Measurements from ENCODE around the gene EDEM1.

EDEM1 gene

DNA sequence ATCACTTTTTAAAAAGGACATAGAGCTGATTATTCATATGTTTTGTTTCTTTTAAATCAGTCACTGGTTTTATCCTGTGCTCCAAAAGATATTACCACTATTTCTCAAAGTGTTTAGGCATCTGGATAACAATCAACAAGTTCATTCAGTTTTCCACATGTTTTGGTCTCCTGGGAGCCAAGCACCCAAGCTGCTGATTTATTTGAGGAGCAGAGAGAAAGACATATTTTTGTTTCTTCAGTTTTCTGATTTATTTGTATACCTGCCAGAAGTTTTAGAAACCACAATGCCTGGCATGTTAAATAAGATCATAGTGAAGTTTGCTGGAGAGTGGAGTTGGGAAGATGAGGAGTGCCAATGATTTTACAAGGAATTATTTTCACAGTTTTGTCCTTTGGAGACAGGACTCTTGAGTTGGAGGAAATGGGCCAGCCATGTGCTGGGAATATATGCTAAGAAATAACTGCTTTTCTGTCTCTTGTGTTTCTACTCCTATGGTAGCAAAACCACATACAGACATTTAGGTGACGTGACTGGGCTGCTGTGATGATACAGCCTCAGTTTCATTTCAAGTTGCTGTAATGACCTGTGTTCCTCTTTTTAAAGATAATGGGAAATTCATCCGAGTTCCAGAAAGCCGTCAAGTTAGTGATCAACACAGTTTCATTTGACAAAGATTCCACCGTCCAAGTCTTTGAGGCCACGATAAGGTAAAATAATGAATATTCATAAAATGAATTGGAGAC is 11.7 kb downstream of the EDEM1 start:
- H3K36me3 Mint-ChIP-seq (ENCODE audit: low read depth) = peaks cover 87% of the 10 kb centered on the region
- H3K9me3 Mint-ChIP-seq = no peaks in the 10 kb centered on the region
- no peak for ATAC-seq
- H3K27me3 Mint-ChIP-seq = no peaks in the 10 kb centered on the region
- DNase-seq = no peak
- peak overlapping the region; percentile 74 for H3K4me3 Mint-ChIP-seq
- peak overlapping the region; percentile 96 for H3K27ac Mint-ChIP-seq
- H3K4me1 Mint-ChIP-seq = peaks cover 86% of the 10 kb centered on the region

DNA sequence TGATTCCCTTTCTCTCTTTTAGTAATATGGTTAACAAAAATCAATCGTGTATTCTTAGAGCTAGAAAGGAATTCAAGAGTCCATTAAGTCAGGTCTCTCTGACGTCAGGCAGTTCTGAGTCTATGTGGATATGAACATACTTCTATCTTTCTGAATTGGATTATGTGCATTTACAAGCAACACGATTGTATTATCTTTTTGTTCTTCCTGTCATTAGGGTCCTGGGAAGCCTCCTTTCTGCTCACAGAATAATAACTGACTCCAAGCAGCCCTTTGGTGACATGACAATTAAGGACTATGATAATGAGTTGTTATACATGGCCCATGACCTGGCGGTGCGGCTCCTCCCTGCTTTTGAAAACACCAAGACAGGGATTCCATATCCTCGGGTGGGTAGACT is 14.0 kb downstream of the EDEM1 start:
- H3K27me3 Mint-ChIP-seq = no peaks in the 10 kb centered on the region
- no peaks in the 10 kb centered on the region for H3K9me3 Mint-ChIP-seq
- peaks cover 83% of the 10 kb centered on the region for H3K4me1 Mint-ChIP-seq
- ATAC-seq = no peak
- H3K4me3 Mint-ChIP-seq = no peak overlapping the region
- peak overlapping the region; percentile 64 for H3K27ac Mint-ChIP-seq
- no peak for DNase-seq
- peaks cover 86% of the 10 kb centered on the region for H3K36me3 Mint-ChIP-seq (ENCODE audit: low read depth)

DNA sequence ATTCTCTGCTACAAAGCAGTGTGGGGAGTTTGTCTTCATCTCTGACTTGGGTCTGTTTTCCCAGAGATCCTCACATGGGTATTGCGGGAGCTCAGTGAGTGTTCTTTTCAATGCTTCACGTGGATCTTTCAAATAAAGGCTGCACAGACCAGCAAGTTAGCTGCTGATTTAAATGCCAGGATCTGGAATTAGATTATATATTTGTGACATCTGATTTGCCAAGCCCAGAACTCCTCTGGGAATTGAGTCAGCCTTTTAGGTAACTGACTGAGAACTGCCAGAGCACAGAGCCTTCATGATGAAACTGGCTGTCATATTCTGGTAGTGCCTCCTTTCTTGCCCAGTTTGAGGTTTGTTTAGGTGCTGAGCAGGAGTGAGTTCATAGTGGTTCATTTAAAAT is 14.7 kb downstream of the EDEM1 start:
- Mint-ChIP-seq H3K4me1 (peaks cover 76% of the 10 kb centered on the region), H3K36me3 (ENCODE audit: low read depth) (peaks cover 86% of the 10 kb centered on the region), H3K4me3 (no peak overlapping the region), H3K27me3 (no peaks in the 10 kb centered on the region), H3K27ac (peak overlapping the region; percentile 64), H3K9me3 (no peaks in the 10 kb centered on the region)
- DNase-seq (no peak), ATAC-seq (no peak)

DNA sequence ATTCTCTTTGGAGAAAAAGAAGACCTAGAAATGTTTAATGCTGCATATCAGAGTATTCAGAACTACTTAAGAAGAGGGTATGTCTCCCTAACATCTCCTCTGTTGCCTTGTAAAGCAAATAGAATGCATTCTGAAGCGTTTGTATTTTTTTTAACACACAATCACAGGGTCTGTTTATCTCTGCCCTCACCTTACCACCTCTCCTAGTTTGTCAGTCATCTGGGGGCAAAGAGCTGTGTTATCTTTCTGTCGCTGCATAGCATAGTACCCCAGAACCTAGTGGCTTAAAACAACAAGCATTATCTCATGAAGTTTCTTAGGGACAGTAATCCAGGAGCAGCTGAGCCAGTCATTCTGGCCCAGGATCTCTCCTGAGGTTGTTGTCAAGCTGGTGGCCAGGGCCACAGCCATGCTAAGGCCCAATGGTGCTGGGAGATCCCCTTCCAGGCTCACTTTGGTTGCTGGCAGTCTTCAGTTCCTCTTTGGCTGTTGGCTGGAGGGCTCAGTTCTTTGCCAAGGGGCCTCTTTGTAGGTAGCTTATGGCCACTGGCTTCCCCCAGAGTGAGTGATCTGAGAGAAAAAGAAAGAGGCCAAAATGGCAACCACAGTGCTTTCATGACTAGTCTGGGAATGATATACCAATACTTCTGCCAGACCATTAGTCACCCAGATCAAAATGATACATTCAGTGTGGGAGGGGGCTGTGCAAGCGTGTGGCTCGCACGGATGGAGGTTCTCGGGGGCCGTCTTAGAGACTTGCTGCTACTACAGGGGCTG is 17.8 kb downstream of the EDEM1 start:
- H3K4me1 Mint-ChIP-seq = peaks cover 45% of the 10 kb centered on the region
- H3K27me3 Mint-ChIP-seq = no peaks in the 10 kb centered on the region
- H3K36me3 Mint-ChIP-seq (ENCODE audit: low read depth) = peaks cover 85% of the 10 kb centered on the region
- ATAC-seq (peak; percentile 95), DNase-seq (peak; percentile 44)
- H3K4me3 Mint-ChIP-seq = peak overlapping the region; percentile 26
- H3K27ac Mint-ChIP-seq = peak overlapping the region; percentile 84
- no peaks in the 10 kb centered on the region for H3K9me3 Mint-ChIP-seq

DNA sequence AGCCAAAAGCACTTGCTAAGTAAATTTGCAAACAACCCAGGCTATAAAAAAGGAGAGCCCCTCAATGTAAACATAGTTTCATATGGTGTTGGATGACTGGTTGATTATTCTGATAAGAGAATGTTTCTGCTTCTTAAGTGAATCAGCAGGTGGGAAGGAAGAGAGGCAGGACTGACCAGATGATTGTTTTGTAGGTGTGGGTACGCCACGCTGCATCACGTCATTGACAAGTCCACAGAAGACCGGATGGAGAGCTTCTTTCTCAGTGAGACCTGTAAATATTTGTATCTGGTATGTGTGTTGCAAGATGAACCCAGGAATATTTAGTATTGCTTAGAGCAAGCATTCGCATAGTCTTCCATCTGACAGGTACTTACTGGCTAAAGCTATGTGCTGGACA is 23.4 kb downstream of the EDEM1 start:
- Mint-ChIP-seq H3K4me1 (peaks cover 6% of the 10 kb centered on the region), H3K4me3 (no peak overlapping the region), H3K27ac (no peak overlapping the region)

DNA sequence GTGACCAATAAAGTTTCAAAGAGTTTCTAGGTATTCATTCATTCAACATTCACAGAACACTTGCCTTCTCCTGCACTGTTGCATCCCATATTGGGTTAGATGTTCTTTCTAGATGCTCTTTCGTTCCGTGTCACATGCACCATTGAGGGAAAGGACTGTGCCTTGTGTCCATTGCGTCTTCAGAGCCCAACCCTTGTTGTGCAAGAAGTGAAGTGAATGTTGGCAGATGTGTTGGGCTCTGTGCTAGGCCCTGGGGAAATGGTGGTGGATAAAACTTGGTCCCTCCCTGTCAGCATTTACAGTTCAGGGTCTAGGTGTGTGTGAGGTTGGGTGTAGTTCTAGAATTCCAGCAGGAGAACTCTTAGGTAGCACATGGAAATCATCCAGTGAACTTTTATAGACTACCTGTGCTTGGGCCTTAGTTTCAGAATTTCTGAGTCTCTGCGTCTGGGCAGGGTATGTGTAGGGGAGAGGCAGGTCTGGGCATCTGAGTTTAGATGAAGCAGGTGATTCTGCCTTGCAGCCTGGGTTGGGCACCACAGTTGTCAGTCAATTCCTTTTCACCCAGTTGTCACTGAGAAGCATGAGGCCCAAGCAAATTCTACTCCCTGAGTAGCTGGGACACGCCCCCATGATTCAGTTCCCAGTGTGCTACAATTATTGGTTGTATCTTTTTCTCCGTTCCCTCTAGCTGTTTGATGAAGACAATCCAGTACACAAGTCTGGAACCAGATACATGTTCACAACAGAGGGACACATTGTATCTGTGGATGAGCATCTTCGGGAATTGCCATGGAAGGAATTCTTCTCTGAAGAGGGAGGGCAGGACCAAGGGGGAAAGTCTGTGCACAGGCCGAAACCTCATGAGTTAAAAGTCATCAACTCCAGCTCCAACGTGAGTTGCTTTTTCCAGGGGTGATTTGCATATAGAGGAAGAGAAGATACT is 25.4 kb downstream of the EDEM1 start:
- peak overlapping the region; percentile 73 for H3K27ac Mint-ChIP-seq
- peaks cover 90% of the 10 kb centered on the region for H3K36me3 Mint-ChIP-seq (ENCODE audit: low read depth)
- peaks cover 3% of the 10 kb centered on the region for H3K4me1 Mint-ChIP-seq
- no peak overlapping the region for H3K4me3 Mint-ChIP-seq
- no peak for DNase-seq
- peak; percentile 34 for ATAC-seq
- H3K9me3 Mint-ChIP-seq = no peaks in the 10 kb centered on the region
- no peaks in the 10 kb centered on the region for H3K27me3 Mint-ChIP-seq

More for the DNA sequence above, 23.4 kb downstream of the EDEM1 start:
- ATAC-seq = no peak
- Mint-ChIP-seq H3K36me3 (ENCODE audit: low read depth) (peaks cover 93% of the 10 kb centered on the region), H3K9me3 (no peaks in the 10 kb centered on the region), H3K27me3 (no peaks in the 10 kb centered on the region)
- no peak for DNase-seq

DNA sequence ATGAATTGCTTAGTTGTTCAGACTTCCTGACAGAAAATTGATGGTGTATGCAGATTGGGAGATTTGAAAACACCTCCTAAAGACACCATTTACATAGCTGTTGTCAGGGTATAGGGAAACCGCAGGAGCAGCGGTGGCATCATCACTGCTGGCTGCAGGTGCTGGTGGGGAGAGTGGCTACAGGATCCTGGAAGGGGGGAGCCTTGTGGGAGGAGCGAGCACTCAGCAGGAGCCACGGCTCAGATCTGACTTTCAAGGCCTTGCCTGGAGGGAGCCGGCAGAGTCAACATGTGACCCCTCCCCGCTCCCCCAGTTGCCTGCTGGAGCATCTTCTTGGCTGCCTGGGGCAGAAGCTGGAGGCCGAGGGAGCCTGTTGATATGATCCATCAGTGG is 26.1 kb downstream of the EDEM1 start:
- ATAC-seq = no peak

DNA sequence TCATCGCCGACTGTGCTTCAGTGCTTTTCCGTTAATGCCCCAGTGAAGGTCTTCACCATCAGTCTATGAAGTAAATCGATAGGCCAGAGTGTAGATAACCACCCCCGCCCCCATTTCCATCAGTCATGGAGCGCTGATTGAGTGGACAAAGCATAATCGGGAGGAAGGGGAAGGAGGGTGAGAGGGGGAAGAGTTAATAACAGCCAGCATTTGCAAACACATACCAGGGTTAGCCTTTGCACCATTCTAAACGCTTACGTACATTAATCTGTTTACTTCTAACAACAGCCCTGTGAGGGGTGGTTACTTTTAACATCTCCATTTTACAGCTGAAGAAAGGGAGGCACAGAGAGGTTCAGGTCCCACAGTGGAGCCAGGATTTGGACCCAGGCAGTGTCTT is 26.8 kb downstream of the EDEM1 start:
- Mint-ChIP-seq H3K4me3 (no peak overlapping the region), H3K9me3 (no peaks in the 10 kb centered on the region), H3K27ac (peak overlapping the region; percentile 73), H3K4me1 (peaks cover 3% of the 10 kb centered on the region), H3K36me3 (ENCODE audit: low read depth) (peaks cover 84% of the 10 kb centered on the region), H3K27me3 (no peaks in the 10 kb centered on the region)
- DNase-seq = no peak
- ATAC-seq = no peak

More for the DNA sequence above, 26.1 kb downstream of the EDEM1 start:
- H3K9me3 Mint-ChIP-seq = no peaks in the 10 kb centered on the region
- peaks cover 86% of the 10 kb centered on the region for H3K36me3 Mint-ChIP-seq (ENCODE audit: low read depth)
- H3K27me3 Mint-ChIP-seq = no peaks in the 10 kb centered on the region
- H3K4me1 Mint-ChIP-seq = peaks cover 3% of the 10 kb centered on the region
- H3K27ac Mint-ChIP-seq = peak overlapping the region; percentile 73
- H3K4me3 Mint-ChIP-seq = no peak overlapping the region
- no peak for DNase-seq

DNA sequence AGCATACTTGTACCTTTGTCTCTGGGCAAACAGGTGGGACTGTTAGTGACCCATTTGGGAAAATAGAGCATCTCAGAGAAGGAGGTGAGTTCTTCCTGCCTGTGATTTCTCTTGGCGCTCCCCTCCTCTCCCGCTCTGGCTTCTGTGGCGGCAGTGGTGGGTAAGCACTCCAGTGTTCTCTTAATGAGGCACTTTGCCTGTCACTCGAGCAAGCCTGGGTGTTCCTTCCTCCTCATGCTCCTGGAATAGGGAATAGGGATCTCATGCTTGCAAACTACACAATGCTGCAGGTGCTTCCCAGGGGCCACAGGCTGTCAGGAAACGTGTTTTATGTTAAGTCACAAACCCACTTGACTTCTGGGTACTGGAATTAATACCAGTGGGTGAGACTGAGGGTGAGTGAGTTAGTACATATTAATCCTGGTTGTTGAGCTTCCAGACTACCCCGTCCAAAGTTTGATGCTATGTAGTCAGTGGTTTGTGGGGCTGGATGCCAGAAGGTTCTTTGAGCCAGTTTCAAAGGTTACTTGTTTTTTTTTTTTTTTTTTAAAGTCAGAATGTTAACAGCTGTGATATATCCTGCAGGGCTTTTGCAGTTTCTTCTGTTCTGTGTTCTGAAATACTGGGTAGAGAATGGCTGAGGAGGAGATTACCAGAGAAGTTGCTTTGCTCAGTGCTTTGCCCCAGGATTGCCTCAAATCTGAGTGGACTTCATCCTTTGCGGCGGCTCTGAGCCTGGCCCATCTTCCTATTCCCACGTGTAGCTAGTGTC is 30.5 kb downstream of the EDEM1 start:
- Mint-ChIP-seq H3K4me3 (no peak overlapping the region), H3K9me3 (no peaks in the 10 kb centered on the region), H3K4me1 (peaks cover 10% of the 10 kb centered on the region), H3K36me3 (ENCODE audit: low read depth) (peaks cover 55% of the 10 kb centered on the region), H3K27ac (peak overlapping the region; percentile 42), H3K27me3 (no peaks in the 10 kb centered on the region)
- ATAC-seq (no peak), DNase-seq (no peak)

DNA sequence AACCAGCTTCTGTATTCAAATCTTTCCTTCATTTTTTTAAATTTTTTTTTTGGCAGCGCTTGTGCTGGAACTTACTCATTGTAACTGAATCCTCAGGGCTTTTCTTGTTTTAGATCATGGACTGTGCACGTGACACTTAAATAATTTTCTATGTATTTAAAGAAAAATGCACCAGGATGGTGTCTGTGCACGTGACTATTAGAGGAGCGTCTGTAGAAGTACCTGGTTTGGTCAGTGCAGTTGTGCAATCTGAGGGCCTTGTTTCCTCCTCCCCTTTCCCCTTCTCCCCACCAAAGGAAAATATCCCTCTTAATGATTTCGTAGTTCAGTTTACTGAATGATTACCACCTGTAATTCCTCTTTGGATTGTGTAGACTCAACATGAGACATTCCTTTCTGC is 31.3 kb downstream of the EDEM1 start:
- H3K9me3 Mint-ChIP-seq = no peaks in the 10 kb centered on the region

DNA sequence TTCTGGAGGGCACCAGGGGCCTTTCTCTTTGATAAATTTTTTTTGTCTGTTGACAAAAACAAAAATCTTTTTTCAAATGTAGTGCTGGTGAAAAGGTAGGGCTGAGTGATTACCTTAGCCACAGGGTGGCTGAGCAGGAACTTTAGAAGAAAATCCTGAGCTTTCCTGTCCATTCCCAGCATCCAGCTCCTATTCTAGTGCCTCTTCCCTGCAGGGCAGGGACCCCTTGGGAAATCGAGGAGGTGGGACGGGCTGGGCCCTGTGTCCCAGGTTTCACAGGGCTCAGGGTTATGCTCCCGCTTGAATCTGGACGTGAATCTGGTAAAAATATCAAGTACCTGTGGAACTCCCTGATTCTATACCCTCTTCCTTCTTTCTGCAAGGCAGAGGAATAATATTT is 31.7 kb downstream of the EDEM1 start:
- Mint-ChIP-seq H3K27me3 (no peaks in the 10 kb centered on the region), H3K9me3 (no peaks in the 10 kb centered on the region), H3K4me3 (no peak overlapping the region), H3K27ac (peak overlapping the region; percentile 2), H3K4me1 (peaks cover 9% of the 10 kb centered on the region), H3K36me3 (ENCODE audit: low read depth) (peaks cover 43% of the 10 kb centered on the region)
- ATAC-seq = no peak
- DNase-seq = no peak

More for the DNA sequence above, 31.3 kb downstream of the EDEM1 start:
- Mint-ChIP-seq H3K36me3 (ENCODE audit: low read depth) (peaks cover 47% of the 10 kb centered on the region), H3K27me3 (no peaks in the 10 kb centered on the region), H3K4me1 (peaks cover 9% of the 10 kb centered on the region), H3K27ac (peak overlapping the region; percentile 2), H3K4me3 (no peak overlapping the region)
- no peak for ATAC-seq
- no peak for DNase-seq

DNA sequence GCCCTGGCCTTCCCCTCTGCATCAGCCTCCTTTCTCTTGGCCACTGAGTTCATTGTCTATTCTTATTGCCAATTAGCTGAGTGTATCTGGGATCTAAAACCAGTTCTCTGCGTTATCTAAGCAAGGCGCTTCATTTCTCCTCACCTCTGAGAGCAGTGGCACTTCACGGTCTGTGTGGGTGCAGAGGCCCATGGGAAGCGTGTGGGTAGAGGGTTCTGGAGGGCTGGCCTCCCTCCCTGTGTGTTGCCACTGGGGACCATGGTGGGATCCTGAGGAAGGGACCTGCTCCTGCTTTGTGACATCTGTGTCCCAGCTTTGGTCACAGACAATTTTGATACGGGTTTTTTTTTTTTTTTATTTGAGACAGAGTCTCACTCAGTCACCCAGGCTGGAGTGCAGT is 32.7 kb downstream of the EDEM1 start:
- DNase-seq (no peak), ATAC-seq (peak; percentile 44)
- peaks cover 9% of the 10 kb centered on the region for H3K4me1 Mint-ChIP-seq
- no peaks in the 10 kb centered on the region for H3K9me3 Mint-ChIP-seq
- peak overlapping the region; percentile 1 for H3K27ac Mint-ChIP-seq
- H3K4me3 Mint-ChIP-seq = no peak overlapping the region
- H3K36me3 Mint-ChIP-seq (ENCODE audit: low read depth) = peaks cover 33% of the 10 kb centered on the region
- no peaks in the 10 kb centered on the region for H3K27me3 Mint-ChIP-seq

DNA sequence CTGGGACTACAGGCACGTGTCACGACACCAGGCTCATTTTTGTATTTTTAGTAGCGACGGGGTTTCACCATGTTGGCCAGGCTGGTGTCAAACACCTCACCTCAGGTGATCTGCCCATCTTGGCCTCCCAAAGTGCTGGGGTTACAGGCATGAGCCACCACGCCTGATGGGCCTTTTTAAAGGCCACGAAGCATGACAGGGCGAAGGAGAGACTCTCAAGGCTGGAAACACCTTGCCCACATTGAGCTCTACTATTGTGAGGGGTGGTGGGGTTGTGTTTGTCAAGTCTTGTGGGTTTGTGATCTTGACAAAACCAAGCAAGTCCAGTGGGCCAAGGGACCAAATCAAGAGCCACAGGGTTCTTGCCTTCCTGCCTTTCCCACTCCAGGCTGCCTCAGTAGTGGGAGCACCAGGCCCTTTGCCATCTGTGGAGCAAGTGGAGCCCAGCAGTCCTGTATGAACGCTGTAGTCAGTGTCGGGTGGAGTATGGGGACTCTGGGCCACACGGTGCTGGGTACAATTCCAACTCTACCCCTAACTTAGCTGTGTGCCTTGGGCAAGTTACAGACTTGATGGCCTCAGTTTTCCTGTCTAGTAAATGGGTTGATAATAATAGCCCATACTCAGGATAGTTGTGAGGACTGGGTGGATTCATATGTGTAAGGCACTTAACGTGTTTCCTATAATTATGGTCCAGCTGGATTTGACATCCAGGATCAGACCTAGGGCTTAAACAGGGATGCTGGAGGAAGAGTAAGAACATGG is 33.3 kb downstream of the EDEM1 start:
- peak; percentile 21 for ATAC-seq
- Mint-ChIP-seq H3K36me3 (ENCODE audit: low read depth) (peaks cover 27% of the 10 kb centered on the region), H3K27ac (peak overlapping the region; percentile 30)

More for the DNA sequence above, 33.3 kb downstream of the EDEM1 start:
- DNase-seq = no peak
- Mint-ChIP-seq H3K27me3 (no peaks in the 10 kb centered on the region), H3K9me3 (no peaks in the 10 kb centered on the region), H3K4me3 (no peak overlapping the region), H3K4me1 (peaks cover 9% of the 10 kb centered on the region)
